HG03280 (cell line): Measurements from ENCODE around the gene TARS1.
A peak's percentile ranks its signal among the peaks of the same experiment; 100 is the strongest.

Experiments
- ATAC-seq: cut with Tn5 transposase; IDR thresholded peaks from one replicate; pipeline ENCODE4 v1.9.1; 2021; ENCODE audit warnings: mild to moderate bottlenecking, moderate library complexity; ENCODE audit not compliant: unreplicated experiment

Gene TARS1

DNA sequence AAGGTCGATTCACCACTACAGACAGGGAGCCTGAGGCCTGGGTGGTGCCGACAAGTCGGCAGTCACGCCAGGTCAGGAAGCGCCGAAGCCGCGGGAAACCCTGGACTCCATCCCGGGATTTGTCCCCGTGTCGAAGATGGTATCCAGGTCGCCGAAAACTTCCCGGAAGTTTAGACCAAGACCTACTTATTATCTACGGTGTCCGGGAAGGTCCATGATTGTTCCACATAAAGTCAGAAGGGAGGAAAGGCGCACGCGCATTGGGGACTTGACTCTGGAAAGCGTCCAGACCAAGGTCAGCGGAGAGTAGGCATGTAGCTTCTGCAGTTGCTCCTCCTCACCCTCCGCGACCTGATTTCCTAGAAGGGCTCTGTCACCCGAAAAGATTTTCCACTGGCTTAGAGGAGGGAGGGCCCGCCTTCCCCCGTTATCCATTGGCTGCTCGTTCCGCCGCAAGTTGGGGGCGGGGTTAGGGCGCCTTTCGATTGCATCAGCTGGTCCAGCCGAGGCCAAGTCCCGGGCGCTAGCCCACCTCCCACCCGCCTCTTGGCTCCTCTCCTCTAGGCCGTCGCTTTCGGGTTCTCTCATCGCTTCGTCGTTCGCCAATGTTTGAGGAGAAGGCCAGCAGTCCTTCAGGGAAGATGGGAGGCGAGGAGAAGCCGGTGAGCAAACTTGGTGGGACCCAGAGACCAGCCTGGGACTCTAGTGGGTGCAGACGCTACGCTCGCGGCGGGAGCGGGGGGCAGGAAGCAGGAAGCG lies at the start of gene TARS1:
TSS of gene TARS1 (plus strand) at position 484 of the 759 bp plus-strand sequence. CDS start at position 606, 122 bp downstream.
- ATAC-seq = peak; percentile 94

DNA sequence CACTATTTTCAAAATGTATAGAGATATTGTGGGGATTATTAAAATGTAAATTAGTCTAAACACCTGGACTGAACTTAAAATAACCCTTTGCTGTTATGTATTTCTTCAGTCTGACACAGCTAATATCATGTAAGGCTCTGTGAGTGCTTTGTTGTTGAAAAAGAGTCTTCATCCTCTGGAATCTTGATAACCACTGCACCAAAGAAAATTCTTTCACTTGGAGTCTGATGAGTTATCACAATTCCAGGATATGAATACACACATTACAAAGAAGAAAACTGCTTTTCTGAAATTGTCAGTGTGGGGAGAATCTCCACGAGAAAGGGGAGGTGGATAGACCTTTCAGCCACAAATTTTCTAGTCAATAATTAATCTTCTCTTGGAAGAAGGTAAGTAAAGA lies 42.3 kb upstream of the TARS1 start:
- ATAC-seq = no peak

DNA sequence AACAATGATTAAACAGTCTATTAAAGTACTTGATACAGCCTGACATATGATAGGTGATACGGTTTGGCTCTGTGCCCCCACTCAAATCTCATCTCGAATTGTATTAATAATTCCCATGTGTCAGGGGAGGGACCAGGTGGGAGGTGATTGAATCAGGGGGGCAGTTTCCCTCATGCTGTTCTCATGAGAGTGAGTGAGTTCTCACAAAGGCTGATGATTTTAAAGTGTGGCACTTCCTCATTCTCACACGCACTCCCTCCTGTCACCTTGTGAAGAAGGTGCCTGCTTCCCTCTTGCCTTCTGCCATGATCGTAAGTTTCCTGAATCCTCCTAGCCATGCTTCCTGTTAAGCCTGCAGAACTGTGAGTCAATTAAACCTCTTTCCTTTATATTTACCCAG lies 40.1 kb upstream of the TARS1 start:
- no peak for ATAC-seq

DNA sequence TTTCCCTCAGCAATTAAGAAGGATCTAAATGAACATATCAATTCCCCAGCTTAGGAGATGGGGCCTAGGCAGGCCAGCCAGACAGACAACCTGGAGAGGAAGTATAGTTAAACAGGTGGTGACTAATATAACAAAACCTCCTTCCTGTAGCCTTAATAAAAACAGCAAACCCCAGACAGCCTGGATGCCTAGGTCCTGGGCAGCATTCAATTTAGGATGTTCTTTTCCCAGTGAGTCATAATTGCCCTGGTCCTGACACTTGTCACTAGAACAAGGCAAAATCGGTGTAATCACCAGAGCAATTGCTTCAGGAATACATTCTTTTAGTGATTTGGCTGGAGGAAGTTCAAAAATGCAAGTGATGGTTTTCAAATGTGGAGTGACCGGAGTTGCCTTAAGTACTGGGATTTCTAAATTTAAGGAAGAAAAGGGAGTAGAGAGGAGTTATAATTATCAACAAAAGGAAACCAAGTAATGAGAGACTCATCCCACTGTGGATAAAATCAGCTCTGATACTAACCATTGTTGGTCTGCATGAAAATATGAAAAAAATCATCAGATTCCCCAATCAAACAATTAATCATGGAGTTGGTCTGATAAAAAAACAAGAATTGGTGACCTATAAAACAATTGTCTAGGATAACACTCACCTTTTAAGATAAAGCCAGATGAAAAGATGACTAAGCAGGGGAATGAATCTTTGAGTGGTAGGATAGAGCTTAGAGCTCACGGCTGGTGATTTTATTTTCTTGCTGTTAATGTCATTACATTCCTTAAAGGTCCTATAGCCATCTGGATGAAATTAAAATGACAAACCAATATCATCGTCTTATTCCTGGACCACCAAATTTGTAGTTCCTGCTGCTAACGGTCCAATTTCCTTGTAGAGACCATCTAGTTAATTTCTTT lies 39.0 kb upstream of the TARS1 start:
- no peak for ATAC-seq

DNA sequence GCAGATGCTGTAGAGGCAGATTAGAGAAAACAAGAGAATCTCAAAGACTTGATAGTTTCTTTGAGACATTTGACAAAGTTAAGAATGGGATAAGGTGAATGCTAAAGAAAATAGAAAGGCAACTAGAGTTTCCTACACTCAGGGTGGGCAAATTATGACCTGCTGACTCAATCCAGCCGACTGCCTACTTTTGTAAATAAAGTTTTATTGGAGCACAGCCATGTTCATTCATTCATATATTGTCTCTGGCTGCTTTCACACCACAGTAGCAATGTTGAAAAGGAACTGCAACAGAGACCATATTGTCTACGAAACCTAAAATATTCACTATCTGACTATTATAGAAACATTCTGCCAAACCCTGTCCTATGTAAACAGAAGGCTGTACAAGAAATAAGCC lies 37.6 kb upstream of the TARS1 start:
- ATAC-seq = no peak

DNA sequence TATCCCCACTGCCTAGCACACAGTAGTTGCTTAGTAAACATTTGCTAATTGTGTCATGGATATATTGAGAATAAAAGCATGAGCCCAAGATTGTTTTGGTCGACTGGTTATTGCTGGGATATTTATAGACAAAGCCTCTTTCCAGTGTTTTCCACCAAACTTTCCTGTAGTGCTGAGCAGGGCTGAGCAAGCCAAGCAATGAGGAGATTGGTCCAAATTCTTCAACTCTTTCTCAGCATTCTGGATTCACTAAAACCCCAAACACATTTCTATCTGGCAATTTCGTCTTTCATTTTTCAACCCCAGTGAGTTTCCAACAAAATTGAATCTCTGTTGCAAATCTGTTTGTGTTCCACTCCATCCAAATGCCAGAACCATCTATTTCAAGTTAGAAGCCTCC lies 31.9 kb upstream of the TARS1 start:
- no peak for ATAC-seq

DNA sequence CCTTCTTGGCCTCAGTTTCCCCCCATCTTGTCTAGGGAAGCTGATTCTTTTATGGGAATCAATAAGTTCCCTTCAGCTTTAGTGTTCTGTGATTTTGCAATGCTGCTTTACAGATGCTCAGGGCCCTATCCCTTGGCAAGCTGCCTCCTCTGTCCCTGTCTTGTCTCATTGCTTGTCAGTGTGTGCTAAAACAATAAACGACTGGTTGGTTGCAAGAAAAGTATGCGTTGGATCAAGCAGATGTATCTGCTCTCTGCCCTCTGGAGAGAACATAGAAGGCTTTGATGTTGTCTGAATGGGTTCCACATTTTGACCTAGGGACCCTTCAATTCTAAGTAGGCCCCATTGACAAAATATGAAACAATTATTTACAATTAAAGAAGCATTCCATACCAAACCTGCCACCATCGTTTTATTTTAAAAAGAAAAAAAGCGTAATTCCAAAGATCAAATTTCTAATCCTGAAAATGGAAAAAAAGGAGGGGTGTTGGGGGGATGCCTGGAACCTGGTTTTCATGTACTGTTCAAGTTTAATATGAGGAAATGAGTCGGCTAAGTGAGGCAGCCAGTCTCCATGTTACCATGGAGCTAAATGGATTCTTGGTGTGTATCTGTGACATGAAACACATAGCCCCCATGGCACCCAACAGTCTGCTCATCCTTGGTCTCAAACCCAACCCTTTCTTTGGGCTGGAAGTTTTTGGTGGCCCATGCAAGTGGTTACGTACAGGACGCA lies 31.2 kb upstream of the TARS1 start:
- no peak for ATAC-seq

DNA sequence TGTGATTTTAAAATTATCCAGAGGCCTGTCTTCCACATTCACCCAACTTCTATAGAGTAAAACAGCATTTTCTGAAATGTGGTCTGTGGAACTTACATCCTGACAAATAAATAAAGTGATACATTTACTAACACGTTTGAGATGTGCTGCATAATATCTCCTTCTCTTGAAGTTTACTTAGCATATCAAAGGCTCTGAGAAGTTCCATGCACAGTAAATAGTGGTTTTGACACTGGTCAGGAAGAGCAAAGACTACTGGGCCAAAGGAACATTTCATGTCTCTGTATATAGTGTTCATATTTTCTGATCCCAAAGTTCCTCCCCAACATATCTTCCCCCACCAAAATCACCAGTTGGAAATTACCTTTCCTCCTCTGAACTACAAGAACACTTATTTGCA lies 30.5 kb upstream of the TARS1 start:
- ATAC-seq = no peak

DNA sequence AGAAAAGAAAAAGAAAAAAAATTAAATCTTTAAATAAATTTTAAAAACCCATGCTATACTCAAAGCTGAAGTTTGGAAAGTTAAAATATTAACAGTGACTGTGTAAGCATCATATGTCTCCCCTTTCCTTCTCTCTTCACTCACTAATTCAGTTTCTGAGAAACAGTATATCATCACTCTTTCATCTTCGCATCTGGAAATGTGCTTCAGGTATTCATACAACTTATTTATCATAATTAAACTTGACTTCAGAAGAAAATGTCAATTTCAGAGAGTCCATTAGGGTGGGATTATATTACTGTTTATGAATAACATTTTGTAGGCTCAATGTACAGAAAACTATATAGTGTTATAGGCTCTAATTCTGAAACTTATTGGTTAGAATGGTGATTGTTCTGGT lies 29.3 kb upstream of the TARS1 start:
- no peak for ATAC-seq

DNA sequence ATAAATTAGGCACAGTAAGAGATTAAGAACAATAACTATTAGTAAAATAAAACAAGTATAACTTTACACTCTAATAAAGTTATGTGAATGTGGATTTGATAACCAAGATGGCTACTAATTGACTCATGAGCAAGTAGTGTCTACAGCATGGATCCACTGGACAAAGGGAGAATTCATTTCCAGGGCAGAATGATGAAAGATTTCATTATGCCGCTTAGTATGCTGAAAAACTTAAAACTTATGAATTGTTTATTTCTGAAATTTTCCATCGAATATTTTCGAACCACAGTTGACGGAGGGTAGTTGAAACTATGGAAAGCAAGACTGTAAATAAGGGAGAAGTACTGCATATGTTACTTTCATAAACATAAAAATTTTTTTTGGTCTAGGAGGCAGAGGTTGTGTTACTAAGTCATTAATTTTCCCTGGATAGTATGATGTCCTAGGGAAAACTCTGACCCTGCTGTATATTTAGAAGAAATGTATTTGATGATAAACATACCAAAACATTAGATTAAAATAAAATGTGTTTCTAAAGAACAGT lies 24.9 kb upstream of the TARS1 start:
- no peak for ATAC-seq

DNA sequence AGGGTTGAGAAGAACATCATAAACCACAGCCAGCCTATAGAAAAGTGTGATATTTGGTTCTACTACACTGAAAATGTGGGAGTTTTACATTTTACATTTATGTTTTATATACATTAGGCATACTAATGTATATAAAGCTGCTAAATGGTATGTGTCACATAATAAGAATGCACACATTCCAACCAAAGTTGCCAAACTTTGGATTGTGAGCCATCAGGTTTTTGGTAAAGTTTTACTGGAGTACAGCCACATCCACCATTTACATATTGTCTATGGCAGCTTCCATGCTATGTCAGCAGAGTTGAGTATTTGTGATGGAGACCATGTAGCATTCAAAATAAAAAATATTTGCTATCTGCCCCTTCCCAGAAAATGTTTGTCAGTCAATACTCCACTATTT lies 23.1 kb upstream of the TARS1 start:
- no peak for ATAC-seq

DNA sequence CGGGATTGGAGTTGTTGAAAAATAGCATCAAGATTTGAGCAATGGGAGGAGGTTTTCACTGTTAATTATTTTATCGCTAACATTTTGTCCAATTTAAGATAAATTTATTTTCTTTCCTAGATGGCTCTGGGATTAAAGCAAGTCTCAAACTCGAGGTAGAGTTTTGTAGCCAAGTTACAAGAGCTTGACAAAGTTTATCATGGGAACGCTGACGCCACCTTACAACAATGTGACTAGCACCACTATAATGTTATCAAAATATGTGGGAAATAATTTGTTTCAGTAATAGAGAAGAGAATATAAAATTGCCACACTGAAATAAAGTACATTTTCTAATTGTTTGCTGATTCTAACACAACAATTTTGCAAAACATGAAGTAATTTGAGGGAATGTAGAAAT lies 19.8 kb upstream of the TARS1 start:
- ATAC-seq = no peak

DNA sequence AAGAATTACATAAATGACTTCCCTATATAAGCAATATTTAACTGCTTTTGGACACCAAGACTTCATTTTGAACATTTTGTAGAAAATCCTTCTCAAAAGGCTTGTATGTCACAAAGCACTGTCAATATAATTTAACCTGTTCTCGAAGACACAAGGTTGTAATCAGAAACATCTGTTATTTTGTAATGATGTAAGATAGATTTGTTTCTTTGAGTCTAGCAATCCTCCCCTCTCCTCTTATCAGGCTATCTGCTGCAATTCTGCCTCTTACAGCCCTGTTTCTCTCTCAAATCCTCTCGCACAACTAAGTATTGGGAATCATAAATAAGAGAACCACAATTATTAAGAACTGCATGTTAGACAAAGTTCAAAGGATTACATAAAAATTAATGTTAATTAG lies 18.6 kb upstream of the TARS1 start:
- ATAC-seq = no peak

DNA sequence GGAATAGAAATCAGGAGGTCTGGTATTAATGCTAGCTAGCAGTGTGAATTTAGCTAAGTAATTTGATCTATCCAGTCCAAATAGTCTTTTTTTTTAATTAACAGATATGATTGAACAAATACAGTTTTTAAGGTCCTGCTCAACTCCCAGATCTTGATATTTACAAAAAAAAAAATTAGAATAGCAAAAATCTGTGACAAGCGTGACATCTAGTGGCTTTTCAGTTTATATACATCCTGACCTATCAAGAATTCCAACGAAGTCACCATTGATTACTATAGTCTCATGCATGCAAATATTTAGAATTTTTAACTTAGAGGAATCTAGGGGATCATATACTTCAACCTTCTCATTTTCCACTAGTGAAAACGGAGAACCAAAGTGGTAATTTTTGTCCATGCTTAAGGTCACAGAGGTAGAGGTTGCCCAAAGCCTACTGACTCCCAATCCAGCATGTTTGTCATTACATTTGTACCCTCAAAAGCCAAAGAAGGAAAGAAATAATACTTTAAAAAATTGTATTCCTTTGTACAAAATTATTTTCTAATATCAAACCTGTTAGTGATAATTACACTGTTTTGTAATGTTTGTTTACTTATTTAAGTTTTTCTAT lies 17.6 kb upstream of the TARS1 start:
- ATAC-seq = no peak

DNA sequence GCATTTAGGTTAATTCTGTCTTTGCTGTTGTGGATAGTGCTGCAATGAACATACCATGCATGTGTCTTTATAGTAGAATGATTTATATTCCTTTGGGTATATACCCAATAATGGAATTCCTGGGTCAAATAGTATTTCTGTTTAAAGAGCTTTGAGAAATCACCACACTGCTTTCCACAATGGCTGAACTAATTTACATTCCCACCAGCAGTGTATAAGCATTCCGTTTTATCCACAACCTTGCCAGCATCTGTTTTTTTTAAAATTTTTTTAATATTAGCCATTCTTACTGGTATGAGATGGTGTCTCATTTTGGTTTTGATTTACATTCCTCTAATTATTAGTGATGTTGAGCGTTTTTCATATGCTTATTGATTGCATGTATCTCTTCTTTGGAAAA lies 15.5 kb upstream of the TARS1 start:
- ATAC-seq = no peak

DNA sequence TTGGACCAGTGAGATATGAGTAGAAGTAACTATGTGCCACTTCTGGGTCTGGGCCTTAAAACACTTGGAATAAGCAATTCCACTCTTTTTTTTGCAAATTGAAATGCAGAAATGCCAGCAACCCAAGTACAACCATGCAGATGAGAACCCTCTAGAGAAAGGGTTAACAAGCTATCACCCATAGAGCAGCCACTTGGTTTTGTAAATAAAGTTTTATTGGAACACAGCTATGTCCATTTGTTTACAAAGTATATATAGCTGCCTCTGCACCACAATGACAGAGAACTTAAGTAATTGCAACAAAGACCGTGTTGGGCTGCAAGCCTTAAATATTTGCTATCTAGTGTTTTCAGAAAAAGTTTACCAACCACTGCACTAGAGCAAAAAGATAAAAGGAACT lies 9.8 kb upstream of the TARS1 start:
- ATAC-seq = no peak

DNA sequence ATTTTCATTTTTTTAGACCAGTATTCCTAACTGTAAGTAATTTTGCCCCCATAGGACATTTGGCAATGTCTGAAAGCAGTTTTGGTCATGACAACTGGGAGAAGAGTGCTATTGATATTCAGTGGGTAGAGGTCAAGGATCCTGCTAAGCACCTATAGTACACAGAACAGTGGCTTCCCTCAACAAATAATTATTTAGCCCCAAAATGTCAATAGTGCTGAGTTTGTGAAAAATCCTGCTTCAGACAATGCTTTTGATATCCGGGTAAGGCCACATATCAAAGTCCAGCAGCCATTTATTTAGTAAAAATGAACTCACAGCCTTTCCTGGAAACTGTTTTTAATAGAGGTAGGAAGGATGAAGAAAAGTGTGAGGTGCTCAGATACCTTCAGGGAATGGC lies 8.1 kb upstream of the TARS1 start:
- no peak for ATAC-seq

DNA sequence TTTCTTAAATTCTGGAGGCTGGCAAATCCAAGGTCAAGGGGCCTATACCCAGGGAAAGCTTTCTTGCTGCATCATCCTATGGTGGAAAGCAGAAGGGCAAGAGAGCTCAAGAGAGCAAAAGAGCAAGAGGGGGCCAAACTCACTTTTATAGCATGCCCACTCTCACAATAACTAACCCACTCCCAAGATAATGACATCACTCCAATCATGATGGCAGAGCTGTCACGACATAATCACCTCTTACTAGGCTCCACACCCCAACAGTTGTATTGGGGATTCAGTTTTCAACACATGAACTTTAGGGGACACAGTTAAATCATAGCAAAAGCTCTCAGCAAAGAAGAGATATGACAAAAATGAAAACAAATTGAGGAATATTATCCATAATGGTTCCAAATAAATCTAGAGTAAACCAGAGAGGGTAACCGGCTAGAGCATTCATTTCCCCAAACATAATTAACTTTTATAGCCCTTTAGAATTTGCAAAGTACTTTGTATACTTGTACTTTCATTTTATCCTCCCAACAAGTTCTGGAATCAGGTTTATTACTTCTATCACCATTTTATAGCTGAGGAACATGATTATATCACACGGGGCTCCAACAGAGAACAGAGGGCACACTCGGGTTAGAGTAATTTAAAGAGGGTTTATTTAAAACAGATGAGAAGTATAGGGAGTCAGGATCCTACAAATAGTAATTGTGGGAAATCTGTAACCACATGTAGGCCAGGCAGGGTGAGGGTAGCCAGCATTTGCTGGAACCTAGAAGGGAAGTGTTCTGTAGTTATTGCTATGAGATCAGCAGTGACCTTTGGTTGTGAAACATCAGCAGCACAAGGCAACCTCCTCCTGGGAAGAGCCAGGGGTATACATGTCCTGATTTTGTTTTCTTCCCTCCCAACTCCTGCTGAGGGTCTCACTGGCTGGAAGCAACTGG lies 7.2 kb upstream of the TARS1 start:
- ATAC-seq = no peak

DNA sequence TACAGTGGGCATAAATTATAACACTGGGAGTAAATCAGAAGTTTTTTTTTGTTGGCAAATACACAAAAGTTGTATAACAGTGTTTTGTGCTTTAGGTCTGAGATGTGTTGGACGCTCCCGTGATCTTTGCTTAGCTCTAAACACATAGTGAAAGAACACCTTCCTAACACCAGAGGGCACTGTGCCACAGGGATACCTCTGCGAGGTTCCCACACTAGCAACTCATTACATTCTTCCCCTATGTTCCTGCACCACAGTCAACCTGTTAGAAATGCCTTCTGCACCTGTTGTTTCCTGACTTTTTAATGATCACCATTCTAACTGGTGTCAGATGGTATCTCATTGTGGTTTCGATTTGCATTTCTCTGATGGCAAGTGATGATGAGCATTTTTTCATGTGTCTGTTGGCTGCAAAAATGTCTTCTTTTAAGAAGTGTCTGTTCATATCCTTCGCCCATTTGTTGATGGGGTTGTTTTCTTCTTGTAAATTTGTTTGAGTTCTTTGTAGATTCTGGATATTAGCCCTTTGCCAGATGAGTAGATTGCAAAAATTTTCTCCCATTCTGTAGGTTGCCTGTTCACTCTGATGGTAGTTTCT lies 4.8 kb upstream of the TARS1 start:
- ATAC-seq = peak; percentile 36
